GM12878 (cell line): ENCODE results near the gene ANTXR2. TPM values are rescaled to one million over a fixed set of nuclear protein-coding genes. Genes with fewer than 3 reads are reported as not detected.

Experiments used
- ATAC-seq: fragments of 200-7000 bp; cut with Tn5 transposase; 3 replicates; pipeline ENCODE4 v1.9.1; 2020; ENCODE audit warnings: mild to moderate bottlenecking, moderate library complexity
- BruUV-seq: library from RNA; stranded (reverse); fragments of 400-500 nt; replicated peaks from 2 replicates; lab custom pipeline; 2021; lab: Mats Ljungman, UMichigan
- CTCF ChIA-PET: fragments of 300-600 bp; sonication (Branson Sonifier 250); formaldehyde crosslinking; extraction: SDS; loops from one replicate; lab custom pipeline; 2021; ENCODE audit warnings: inconsistent platforms; lab: Yijun Ruan, JAX
- POLR2A ChIA-PET: fragments of 350-600 bp; formaldehyde crosslinking; extraction: SDS; loops from one replicate; lab custom pipeline; 2021; ENCODE audit warnings: inconsistent platforms; lab: Charles Lee
- RAD21 ChIA-PET: fragments of 300-600 bp; sonication (Branson Sonifier 250); formaldehyde crosslinking; loops from one replicate; lab custom pipeline; 2023; ENCODE audit warnings: antibody characterized with exemption; ENCODE audit not compliant: unreplicated experiment; lab: Charles Lee
- SMC1A ChIA-PET: fragments of 300-600 bp; sonication (Branson Sonifier 250); formaldehyde crosslinking; loops from one replicate; lab custom pipeline; 2023; ENCODE audit not compliant: unreplicated experiment, uncharacterized antibody; lab: Charles Lee
- DNase-seq: peaks from one replicate; pipeline ENCODE4 v3.0.0-alpha.2; 2011; ENCODE audit warnings: low read depth, low spot score
- FAIRE-seq: peaks from 3 replicates; lab custom pipeline; 2011; peaks lifted over from hg19 to GRCh38; lab: Jason Lieb, UNC
- H2AFZ ChIP-seq: 2 replicates; pipeline ENCODE4 v1.6.0; 2011; ENCODE audit warnings: low read depth, low read length, control low read depth; ENCODE audit not compliant: control insufficient read depth
- H3K27ac ChIP-seq: 2 replicates; pipeline ENCODE4 v1.5.1; 2011; ENCODE audit warnings: control low read depth; ENCODE audit not compliant: control insufficient read depth, insufficient read depth
- H3K27me3 ChIP-seq, 2 experiments: replicated peaks in 1 of 2; 2 replicates each; pipeline versions ENCODE4 v1.6.0 to v1.6.1; 2011; ENCODE audit warnings: low read length in 1 of 2; ENCODE audit not compliant: control insufficient read depth in 2 of 2, insufficient read depth in 2 of 2
- H3K36me3 ChIP-seq, 2 experiments: 2 replicates each; pipeline ENCODE4 v1.5.1; 2011; ENCODE audit warnings: low read length in 1 of 2; ENCODE audit not compliant: control insufficient read depth in 2 of 2, insufficient read depth in 2 of 2
- H3K4me1 ChIP-seq: 2 replicates; pipeline ENCODE4 v1.6.1; 2011; ENCODE audit warnings: mild to moderate bottlenecking, low read length, moderate library complexity, mixed read lengths; ENCODE audit not compliant: control insufficient read depth, insufficient read depth
- H3K4me2 ChIP-seq: 2 replicates; pipeline ENCODE4 v1.6.0; 2011; ENCODE audit warnings: control low read depth; ENCODE audit not compliant: control insufficient read depth, insufficient read depth
- H3K4me3 ChIP-seq: fragments of 200-600 bp; sonication (generic); 2 replicates; pipeline ENCODE4 v1.5.1; 2016
- H3K79me2 ChIP-seq: 2 replicates; pipeline ENCODE4 v1.6.0; 2011; ENCODE audit warnings: low read length; ENCODE audit not compliant: control insufficient read depth, insufficient read depth
- H3K9ac ChIP-seq: 2 replicates; pipeline ENCODE4 v1.8.0; 2011; ENCODE audit warnings: low read length, control low read depth, mixed read lengths; ENCODE audit not compliant: control insufficient read depth, insufficient read depth
- H3K9me3 ChIP-seq: replicated peaks from 3 replicates; pipeline ENCODE4 v1.5.1; 2011; ENCODE audit warnings: mild to moderate bottlenecking, low read length; ENCODE audit not compliant: control insufficient read depth, insufficient read depth
- H4K20me1 ChIP-seq: 2 replicates; pipeline ENCODE4 v1.6.0; 2011; ENCODE audit not compliant: control insufficient read depth, insufficient read depth
- CUX1 ChIP-seq: IDR thresholded peaks from 2 replicates; pipeline ENCODE4 v1.6.1; 2012; ENCODE audit warnings: improper control_type of control experiment, low read depth, low read length; ENCODE audit not compliant: insufficient replicate concordance
- ELK1 ChIP-seq: IDR thresholded peaks from 2 replicates; pipeline ENCODE4 v1.6.1; 2012; ENCODE audit warnings: low read depth, low read length, improper control_type of control experiment
- JUND ChIP-seq: IDR thresholded peaks from 2 replicates; pipeline ENCODE4 v1.6.1; 2012; ENCODE audit warnings: low read depth, mild to moderate bottlenecking, low read length, improper control_type of control experiment, moderate library complexity
- RELB ChIP-seq: fragments of 450-650 bp; IDR thresholded peaks from 2 replicates; pipeline ENCODE4 v1.6.1; 2017; ENCODE audit warnings: low read depth, mild to moderate bottlenecking, moderate library complexity
- TCF3 ChIP-seq: IDR thresholded peaks from 2 replicates; pipeline ENCODE4 v1.6.1; 2012; ENCODE audit warnings: low read depth, mild to moderate bottlenecking, low read length, borderline replicate concordance; ENCODE audit not compliant: insufficient read depth
- ZNF384 ChIP-seq: IDR thresholded peaks from 2 replicates; pipeline ENCODE4 v1.6.1; 2012; ENCODE audit warnings: low read depth, mild to moderate bottlenecking, low read length, improper control_type of control experiment, borderline replicate concordance
- ZNF687 ChIP-seq: fragments of 450-650 bp; IDR thresholded peaks from 2 replicates; pipeline ENCODE4 v1.6.1; 2017; ENCODE audit warnings: mild to moderate bottlenecking, moderate library complexity
- WGBS: methylation state at CpG from one replicate; pipeline ENCODE4 v1.1.6; 2016; ENCODE audit warnings: low lambda C conversion rate; ENCODE audit not compliant: insufficient replicate concordance, insufficient coverage; ENCODE audit errors: missing lambda C conversion rate; 5-methylcytosine and 5-hydroxymethylcytosine counted together
- in situ Hi-C: fragments of 300-500 bp; cut with MboI; formaldehyde crosslinking; loops from 9 replicates; pipeline ENCODE4 v1.14.3; 2018; ENCODE audit warnings: mixed read lengths
- intact Hi-C: fragments of 100-400 bp; cut with micrococcal nuclease; formaldehyde crosslinking; loops from one replicate; pipeline ENCODE4 v1.14.2; 2022; ENCODE audit not compliant: unreplicated experiment
- polyA plus RNA-seq, 11 experiments: library from polyadenylated mRNA; depleted of rRNA in 4 of 11; unstranded in 6 of 11; stranded (reverse) in 5 of 11; fragments of >200 nt; fragmentation: Nextera tagmentation in 4 of 11; fragmentation: Illumina TruSeq in 1 of 11; extraction: Ambion mirVana in 4 of 11; extraction: Trizol in 1 of 11; gene quantifications; 1 replicate in 1 of 11; 2 replicates in 10 of 11; pipeline versions ENCODE4 v1.2.1 to v1.2.3, GENCODE V29; 2011 to 2016; ENCODE audit warnings: inconsistent platforms in 2 of 11, missing spikeins in 2 of 11, low read depth in 1 of 11
- total RNA-seq, 4 experiments: library from RNA; depleted of rRNA in 3 of 4; stranded (reverse); fragments of >200 nt in 3 of 4; fragmentation: Illumina TruSeq in 1 of 4; extraction: Trizol in 1 of 4; gene quantifications; 2 replicates each; pipeline versions ENCODE4 v1.2.1 to v1.2.3, GENCODE V29; 2013 to 2021

ANTXR2 gene
- total and polyA plus RNA-seq, 10 of the 15 experiments (the other 5 are each of a cell fraction or from before 2014, with no cell fraction given) = 1.4 to 8.9 (median 5.7) TPM

DNA sequence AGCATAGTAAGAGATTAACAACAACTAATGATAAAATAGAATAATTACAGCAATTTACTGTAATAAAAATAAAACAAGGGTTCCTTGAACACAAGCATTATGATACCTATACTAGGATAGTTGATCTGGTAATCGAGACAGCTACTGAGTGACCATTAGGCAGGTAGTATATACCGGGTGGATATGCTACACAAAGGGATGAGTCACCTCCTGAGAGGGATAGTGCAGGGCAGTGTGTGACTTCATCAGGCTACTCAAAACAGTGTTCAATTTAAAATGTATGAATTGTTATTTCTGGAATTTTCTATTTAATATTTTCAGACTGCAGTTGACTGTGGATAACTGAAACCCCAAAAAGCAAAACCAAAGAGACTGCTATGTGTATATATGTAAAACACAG lies 9.7 kb upstream of the ANTXR2 start (continued):
- TF ChIP-seq RELB = no peak
- no peak for TF ChIP-seq ZNF384
- no peak for TF ChIP-seq TCF3
- no peak for TF ChIP-seq ELK1
- no peak for TF ChIP-seq JUND
- TF ChIP-seq, all 136 proteins: peak for 0

DNA sequence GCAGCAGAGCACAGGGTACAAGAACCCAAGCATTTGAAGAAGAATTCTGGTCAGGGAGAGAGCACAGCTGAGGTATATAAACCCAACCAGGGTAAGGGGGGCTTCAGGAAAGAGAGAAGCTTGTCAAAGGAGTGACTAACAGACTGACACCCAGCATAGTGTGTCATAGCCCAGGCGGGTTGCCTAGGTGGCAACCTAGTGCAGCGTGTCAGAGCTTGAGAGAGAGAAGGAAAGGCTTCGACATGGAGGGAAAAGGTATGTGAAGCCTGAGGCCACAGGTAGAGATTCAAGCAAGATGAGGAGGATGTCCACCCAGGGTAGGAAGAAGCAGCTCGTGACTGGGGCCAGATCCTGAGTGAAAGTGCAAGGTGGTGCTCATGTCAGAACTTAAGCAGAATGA lies 8.5 kb upstream of the ANTXR2 start:
- no peaks in the 10 kb centered on the region for H4K20me1 ChIP-seq
- BruUV-seq = no TSS peak
- TF ChIP-seq CUX1 (no peak), ZNF687 (no peak)

More for the DNA sequence above, 8.5 kb upstream of the ANTXR2 start:
- Histone ChIP-seq H2AFZ (no peak overlapping the region), H3K4me2 (no peak overlapping the region), H3K27me3 (no peaks in the 10 kb centered on the region; a peak in 3 of 4 replicates), H3K9ac (no peak overlapping the region), H3K36me3 (no peaks in the 10 kb centered on the region), H3K9me3 (no peaks in the 10 kb centered on the region; the same call in 2 of the 3 replicates), H3K4me1 (peaks cover 3% of the 10 kb centered on the region; the same call in 1 of the 2 replicates), H3K79me2 (no peaks in the 10 kb centered on the region), H3K4me3 (no peak overlapping the region), H3K27ac (no peak overlapping the region)
- in situ Hi-C loops = no loop called here
- intact Hi-C loops = no loop called here
- ChIA-PET CTCF (interaction anchor here (1.2 kb wide), 1 partner anchor 103 kb away, joined by 4 read pairs; no protein-coding TSS in a partner anchor), SMC1A (interaction anchor here (0.8 to 1.2 kb wide), 2 partner anchors 21 to 24 kb away, joined by 4 read pairs; no protein-coding TSS in a partner anchor), RAD21 (interaction anchor here (1.1 kb wide), 1 partner anchor 23 kb away, joined by 3 read pairs; no protein-coding TSS in a partner anchor), POLR2A (no interaction called here)
- FAIRE-seq (no peak), DNase-seq (no peak), ATAC-seq (no peak)
- 34% methylated on average over 4 of the region's 4 CpGs for WGBS
